Right lobe of liver (tissue), 4 donors: ENCODE measurements around the gene SPATA19.

Experiments used
- POLR2A ChIP-seq: fragments of 450-650 bp; IDR thresholded peaks from one replicate; pipeline ENCODE4 v1.6.1; 2017; ENCODE audit warnings: antibody characterized with exemption, mild to moderate bottlenecking
- TF ChIP-seq, protein P1 (sequence below), 4 donors: fragments of 200-600 bp in 3 of 4; fragments of 450-650 bp in 1 of 4; IDR thresholded peaks; one replicate each; pipeline versions ENCODE4 v1.5.1 to v1.8.0; 2016 to 2022; ENCODE audit warnings: antibody characterized with exemption in 4 of 4, mild to moderate bottlenecking in 2 of 4
- donor health status: DM: no; HTN: no; CAD: no.
- donor health status: DM: no; HTN: no; CAD: no.
- donor health status: DM: no; HTN: yes; CAD: no.

DNA sequence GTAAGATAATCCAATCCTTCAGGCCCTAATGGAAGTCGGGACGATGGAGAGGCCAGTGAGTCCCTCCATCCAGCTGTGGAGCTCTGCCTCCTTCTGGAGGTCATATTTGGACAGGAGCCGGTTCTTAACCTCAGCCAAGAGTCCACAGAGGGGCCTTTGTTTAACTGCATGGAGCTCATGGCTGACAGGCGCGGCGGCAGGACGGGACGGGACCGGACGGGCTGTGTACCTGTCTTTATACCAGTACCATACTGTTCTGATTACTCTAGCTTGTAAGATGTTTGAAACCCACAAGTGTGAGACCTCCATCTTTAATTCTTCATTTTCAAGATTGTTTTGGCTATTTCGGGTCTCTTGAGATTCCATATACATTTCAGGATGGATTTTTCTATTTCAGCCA is 20.2 kb upstream of the SPATA19 start:
- TF ChIP-seq POLR2A, result no peak
- TF ChIP-seq, protein P1, sequence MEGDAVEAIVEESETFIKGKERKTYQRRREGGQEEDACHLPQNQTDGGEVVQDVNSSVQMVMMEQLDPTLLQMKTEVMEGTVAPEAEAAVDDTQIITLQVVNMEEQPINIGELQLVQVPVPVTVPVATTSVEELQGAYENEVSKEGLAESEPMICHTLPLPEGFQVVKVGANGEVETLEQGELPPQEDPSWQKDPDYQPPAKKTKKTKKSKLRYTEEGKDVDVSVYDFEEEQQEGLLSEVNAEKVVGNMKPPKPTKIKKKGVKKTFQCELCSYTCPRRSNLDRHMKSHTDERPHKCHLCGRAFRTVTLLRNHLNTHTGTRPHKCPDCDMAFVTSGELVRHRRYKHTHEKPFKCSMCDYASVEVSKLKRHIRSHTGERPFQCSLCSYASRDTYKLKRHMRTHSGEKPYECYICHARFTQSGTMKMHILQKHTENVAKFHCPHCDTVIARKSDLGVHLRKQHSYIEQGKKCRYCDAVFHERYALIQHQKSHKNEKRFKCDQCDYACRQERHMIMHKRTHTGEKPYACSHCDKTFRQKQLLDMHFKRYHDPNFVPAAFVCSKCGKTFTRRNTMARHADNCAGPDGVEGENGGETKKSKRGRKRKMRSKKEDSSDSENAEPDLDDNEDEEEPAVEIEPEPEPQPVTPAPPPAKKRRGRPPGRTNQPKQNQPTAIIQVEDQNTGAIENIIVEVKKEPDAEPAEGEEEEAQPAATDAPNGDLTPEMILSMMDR (IDR thresholded peaks at IDR 0.05), result no peak
